ENCODE measurements around the gene DCTN2.
"Not testable (repeated sequence)": the region's sequence is repeated elsewhere in the genome, so short reads cannot be mapped to it uniquely, and the experiment has no call there.

GRCh38 chr12:57588951-57589610 is 42.1 kb upstream of the DCTN2 start:
- TF ChIP-seq HNF4A (conservative IDR thresholded peaks at IDR 0.05), result not testable (repeated sequence)
- TF ChIP-seq, protein P1, sequence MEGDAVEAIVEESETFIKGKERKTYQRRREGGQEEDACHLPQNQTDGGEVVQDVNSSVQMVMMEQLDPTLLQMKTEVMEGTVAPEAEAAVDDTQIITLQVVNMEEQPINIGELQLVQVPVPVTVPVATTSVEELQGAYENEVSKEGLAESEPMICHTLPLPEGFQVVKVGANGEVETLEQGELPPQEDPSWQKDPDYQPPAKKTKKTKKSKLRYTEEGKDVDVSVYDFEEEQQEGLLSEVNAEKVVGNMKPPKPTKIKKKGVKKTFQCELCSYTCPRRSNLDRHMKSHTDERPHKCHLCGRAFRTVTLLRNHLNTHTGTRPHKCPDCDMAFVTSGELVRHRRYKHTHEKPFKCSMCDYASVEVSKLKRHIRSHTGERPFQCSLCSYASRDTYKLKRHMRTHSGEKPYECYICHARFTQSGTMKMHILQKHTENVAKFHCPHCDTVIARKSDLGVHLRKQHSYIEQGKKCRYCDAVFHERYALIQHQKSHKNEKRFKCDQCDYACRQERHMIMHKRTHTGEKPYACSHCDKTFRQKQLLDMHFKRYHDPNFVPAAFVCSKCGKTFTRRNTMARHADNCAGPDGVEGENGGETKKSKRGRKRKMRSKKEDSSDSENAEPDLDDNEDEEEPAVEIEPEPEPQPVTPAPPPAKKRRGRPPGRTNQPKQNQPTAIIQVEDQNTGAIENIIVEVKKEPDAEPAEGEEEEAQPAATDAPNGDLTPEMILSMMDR (IDR thresholded peaks at IDR 0.05; ENCODE audit: low read depth, low read length, missing input control), result not testable (repeated sequence)
